ENCODE measurements around the gene FMC1.

Gene FMC1

DNA sequence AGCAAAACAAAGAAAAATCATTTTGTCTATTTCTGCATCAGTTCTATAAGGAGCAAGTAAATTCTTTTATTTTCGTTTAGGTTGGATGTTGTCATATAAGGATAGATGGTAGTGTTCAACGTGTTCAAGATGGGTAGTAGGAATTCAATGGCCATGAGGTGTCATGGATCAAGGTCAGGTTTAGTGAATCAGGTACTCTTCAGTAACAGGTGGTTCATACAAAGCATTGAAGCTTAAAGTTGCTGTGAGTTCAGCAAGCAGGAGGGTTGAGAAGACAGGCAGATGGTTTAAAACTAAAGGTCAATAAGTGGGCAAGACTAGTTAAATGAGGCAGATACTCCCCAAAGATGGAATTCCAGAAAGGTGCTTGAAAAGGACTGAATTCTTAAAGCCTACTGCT is 24.2 kb downstream of the FMC1 start:
- DNase-seq: no peak
- intact Hi-C loops (cut with DNase I): loop anchor here (10.0 kb wide), 1 partner anchor 69 kb away; no protein-coding TSS in a partner anchor

DNA sequence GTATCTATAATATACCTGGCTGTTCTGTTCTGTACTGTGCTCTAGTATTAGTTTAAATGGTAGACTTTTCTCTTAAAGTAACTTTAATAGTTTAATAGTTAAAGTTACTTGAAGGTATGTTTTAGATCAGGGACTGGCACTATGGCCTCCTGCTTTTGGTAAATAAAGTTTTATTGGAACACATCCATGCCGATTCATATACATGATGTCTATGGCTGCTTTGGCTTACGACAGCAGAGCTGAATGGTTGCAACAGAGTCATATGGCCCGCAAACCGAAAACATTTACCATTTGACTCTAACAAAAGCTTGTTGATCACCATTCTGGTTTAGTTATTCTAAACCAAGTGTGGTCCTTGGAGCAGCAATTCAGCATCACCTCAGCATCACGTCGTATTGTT is 25.3 kb downstream of the FMC1 start:
- intact Hi-C loops (cut with DNase I): loop anchor here (10.0 kb wide), 1 partner anchor 68 kb away; no protein-coding TSS in a partner anchor
- no peak for DNase-seq

DNA sequence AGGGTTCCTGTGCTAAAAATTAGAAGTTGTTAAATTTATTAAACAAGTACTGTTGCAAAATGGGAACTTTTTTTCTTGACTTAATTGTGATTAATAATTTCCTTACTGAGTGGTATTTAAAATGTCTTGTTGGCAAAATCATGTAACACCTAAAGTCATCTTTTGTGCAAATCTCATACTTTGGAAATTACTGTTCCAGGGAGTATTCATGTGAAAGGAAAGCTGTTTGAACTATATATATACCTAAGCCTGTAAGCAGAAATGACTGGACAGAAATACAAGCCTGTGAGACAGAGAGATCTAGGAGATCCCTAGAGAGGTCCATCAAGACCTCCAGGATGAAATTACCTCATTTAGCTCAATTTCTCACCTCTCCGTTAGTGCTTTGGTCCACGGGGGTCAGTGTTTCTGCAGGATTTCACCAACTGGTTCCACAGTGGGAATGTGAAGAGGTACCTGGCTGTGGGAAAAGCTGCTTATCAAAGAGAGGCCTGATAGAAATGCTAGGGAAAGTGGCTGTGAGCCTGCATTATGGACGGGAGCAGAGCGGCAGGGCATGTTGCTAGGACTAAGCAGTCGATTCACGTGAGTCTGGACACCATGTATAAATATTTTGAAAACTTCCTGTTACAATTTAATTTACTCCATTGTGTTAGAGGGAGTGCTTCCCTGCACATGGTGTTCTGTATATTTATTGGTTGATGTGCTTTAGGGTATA is 26.5 kb downstream of the FMC1 start:
- intact Hi-C loops (cut with DNase I): loop anchor here (10.0 kb wide), 1 partner anchor 67 kb away; no protein-coding TSS in a partner anchor

DNA sequence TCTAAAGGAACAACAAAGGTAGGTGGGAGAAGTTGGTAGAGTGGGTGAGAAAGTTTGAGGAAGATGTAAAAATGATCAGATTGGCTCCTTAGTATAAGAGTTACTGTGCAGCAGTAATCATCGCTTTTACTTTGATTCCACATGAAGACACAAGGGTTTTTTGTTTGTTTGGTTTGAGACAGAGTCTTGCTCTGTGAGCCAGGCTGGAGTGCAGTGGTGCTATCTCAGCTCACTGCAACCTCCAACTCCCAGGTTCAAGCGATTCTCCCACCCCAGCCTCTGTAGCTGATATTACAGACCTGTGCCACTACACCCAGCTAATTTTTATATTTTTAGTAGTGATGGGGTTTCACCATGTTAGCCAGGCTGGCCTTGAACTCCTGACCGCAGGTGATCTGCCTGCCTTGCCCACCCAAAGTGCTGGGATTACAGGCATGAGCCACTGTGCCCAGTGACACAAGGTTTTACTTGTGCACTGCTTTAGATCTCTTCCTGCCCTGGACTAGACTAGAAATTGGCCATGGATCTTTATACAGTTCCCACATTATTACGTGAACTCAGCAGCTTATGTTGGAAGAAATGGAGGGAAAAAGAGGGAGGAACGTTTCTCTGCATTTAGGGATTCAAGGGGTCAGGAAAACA is 29.3 kb downstream of the FMC1 start:
- intact Hi-C loops (cut with DNase I): no loop called here
- DNase-seq: peak in 1 of 42 donors; percentile 22

More for the DNA sequence above, 26.5 kb downstream of the FMC1 start:
- no peak for DNase-seq

DNA sequence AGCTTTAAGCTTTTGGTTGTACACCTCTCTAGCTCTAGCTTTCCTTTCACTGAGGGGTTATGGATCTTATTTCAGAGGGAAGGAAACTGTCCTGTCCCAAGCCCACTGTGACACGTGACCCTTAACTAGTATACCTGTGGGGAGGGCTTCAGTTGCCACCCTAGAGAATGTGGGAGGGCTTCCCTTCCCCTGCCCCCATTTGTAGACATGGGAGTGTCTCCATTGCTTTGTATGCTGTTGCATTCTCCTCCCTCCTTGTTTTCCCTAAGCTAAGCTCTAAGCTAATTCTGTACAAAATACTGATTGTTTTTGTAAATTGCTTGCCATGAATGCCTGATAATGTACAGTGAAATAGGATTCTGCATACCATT is 29.8 kb downstream of the FMC1 start:
- intact Hi-C loops (cut with DNase I): no loop called here
- DNase-seq: no peak

DNA sequence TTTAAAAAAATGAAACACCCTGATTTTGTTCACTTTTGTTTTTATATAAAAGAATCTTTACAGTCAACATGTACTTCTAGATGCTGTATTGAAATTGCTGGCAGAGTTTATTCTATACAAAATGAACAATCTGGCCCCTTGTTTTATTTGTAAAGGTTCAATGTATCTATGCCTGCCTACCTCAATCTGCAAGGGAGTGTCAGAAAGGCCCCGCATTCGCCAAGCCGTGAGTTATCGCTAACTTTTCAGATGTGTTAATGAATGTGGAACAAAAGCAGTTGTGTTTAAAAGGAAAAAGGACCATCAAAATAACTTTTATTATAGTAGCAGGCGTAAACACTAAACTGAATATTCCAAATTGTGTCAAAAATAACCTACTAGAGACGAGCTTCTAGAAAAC is 33.1 kb downstream of the FMC1 start:
- intact Hi-C loops (cut with DNase I): no loop called here
- DNase-seq: no peak

DNA sequence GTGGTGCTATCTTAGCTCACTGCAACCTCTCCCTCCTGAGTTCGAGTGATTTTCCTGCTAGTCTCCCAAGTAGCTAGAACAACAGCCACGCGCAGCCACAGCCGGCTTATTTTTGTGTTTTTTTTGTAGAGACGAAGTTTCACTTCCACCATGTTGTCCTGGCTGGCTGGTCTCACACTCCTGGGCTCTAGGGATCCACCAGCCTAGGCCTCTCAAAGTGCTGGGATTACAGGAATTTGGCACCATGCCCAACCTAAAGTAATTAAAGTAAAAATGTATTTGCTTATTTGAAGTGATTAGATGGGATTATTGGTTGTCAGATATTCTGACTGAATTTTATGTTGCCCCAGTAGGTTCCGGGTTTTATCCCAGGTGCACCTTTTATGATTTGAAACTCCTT is 41.3 kb downstream of the FMC1 start:
- intact Hi-C loops (cut with DNase I): no loop called here
- no peak for DNase-seq

DNA sequence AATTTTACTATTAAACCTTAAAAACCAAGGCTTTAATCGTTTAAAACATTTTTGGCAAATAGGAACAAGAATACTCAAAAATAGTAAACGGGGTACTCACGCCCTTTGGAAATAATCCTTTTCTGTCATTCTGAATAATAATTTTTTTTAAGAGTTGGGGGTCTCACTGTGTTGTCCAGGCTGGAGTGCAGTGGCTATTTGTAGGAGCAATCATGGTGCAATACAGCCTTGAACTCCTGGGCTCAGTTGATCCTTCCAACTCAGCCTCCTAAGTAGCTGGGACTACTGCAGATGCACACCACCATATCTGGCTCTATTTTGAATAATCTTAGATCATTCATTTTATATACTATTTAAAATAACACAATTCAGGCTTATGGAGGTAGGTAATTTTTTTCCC is 43.5 kb downstream of the FMC1 start:
- intact Hi-C loops (cut with DNase I): no loop called here
- DNase-seq: no peak

DNA sequence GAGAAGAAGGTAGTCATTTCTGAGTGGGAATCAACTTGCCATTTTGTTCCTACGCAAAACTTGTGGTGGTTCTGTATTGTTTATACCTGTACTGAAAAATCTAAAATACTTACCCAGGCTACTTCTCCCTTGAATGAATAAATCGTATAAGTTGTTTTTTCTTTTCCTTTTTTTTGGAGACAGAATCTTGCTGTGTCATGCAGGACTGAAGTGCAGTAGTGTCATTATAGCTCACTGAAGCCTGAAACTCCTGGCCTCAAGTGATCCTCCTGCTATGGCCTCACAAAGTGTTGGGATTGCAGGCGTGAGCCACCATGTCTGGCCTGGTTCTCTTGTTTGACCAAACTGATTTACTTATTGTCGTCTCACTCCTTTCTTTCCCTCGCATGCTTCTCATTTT is 46.5 kb downstream of the FMC1 start:
- DNase-seq: no peak
- intact Hi-C loops (cut with DNase I): no loop called here

DNA sequence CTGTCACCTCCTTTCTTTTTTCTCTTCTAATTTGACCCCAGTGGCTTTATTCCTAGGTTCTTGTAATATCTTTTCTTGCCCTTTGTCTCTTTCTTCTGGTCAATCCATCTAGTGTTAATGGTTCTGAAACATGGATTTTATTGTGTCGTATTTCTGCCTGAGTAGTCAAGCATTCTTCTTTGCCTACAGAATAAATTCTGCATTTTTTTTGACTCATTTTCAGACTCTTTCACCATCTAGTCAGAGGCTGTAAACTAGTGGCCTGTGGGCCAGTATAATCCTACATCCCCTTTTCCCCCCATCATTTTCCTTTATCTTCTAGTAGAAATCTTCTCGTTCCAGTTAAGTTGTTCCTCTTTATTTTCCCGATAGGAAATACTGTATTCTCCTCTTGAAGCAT is 48.0 kb downstream of the FMC1 start:
- no peak for DNase-seq
- intact Hi-C loops (cut with DNase I): no loop called here

DNA sequence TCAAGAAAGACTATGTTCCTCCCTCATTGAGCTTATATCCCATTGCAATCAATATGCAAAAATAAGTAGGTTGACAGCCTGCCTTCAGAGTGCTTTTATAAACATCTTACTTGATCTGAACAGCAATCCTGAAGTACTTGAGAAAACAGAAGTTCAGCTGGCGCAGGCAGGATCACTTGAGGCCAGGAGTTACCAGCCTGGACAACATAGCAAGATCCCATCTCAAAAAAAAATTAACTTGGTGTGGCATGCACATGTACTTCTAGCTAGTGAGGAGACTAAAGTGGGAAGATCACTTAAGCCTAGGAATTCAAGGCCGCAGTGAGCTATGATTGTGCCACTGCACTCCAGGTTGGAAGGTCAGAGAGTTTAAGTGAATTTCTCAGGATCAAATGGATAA is 48.6 kb downstream of the FMC1 start:
- no peak for DNase-seq
- intact Hi-C loops (cut with DNase I): no loop called here

DNA sequence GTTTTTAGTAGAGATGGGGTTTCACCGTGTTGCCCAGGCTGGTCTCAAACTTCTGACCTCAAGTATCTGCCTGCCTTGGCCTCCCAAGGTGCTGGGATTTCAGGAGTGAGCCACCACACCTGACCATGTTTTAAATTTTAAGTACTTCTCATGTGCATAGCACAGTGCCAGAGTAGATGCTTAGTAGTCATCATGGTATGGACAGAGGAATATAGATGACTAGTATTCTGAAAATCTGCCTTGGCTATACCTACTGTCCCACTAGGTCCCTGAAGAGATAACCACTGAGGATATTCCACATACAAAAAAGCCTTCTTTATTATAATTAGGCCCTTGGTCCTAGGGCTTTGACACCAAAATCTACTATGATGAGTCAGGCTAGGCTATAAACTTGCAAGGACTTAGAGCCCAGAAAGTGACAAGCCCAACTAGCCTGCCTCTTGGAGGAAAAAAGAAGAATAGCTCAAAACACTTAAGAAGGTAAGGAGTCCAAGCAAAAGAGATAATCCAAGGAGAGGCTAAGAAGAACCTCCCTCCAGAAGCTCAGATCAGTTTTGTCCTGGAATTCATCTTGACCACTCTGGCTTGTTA is 52.6 kb downstream of the FMC1 start:
- no peak for DNase-seq
- intact Hi-C loops (cut with DNase I): no loop called here

DNA sequence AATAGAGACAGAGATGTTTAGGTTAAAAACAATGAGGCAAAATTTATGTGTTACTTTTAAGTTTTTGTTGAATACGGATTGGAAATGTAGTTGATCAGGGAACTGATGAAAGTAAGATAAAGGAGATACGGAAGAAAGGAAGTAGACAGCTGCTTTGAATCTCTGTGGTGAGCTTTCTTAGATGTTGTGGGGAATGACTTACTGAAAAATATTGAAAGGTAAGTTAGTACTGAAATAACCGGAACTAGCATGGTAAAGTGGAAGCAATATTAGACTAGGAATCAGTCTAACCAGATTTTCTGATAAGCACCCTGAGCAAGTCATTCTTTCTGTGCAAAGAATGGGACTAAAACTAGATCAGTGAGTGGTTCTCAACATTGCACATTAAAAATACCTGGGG is 53.4 kb downstream of the FMC1 start:
- intact Hi-C loops (cut with DNase I): no loop called here
- DNase-seq: no peak
